ENCODE results near the gene PCBP1. TPM values are rescaled to one million over a fixed set of nuclear protein-coding genes. Genes with fewer than 3 reads are reported as not detected.

Gene PCBP1
- total and polyA plus RNA-seq, 9 of the 15 experiments (the other 6 are each of a cell fraction or from before 2014, with no cell fraction given) = 19.2 to 407 (median 78.1) TPM

DNA sequence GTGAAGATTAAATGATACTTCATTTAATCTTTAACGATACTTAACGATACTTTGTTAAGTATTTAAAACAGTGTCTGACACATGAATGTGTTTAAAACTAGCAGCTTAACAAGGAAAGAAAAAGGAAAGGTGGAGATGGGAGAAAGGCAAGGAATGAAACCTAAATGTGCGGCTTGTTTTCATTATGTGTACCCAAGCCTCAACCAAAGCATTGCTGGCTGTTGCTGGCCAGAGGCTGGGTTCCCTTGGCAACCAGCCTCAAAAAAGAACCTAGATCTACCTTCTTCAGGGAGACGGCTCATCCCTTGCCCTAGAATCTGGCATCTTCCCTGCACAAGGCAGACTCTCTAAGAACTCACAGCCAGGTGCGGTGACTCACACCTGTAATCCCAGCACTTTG, 13.8 kb upstream of the PCBP1 start:
- Histone ChIP-seq H3K79me2 (ENCODE audit: control insufficient read depth, insufficient read depth, low read length) (peaks cover 4% of the 10 kb centered on the region; the same call in 1 of the 3 replicates), H3K27ac (ENCODE audit: extremely low read depth, low read depth, low read length) (no peak overlapping the region), H3K9ac (ENCODE audit: insufficient read depth in 1 of 2, low read depth in 2 of 2, low read length in 2 of 2) (no peak overlapping the region), H4K20me1 (replicated peaks; ENCODE audit: control insufficient read depth, insufficient read depth, low read length) (no peaks in the 10 kb centered on the region), H3K9me1 (ENCODE audit: control insufficient read depth, insufficient read depth, low read length) (no peaks in the 10 kb centered on the region), H3K4me3 (no peak overlapping the region), H3K4me1 (replicated peaks in 1 of 2; ENCODE audit: control insufficient read depth in 2 of 2, insufficient read depth in 2 of 2, low read length in 2 of 2) (peaks cover 10 to 16% of the 10 kb centered on the region in 2 experiments; a peak in 4 of 5 replicates), H3K9me3 (replicated peaks; ENCODE audit: control insufficient read depth, insufficient read depth, low read depth, low read length) (no peaks in the 10 kb centered on the region), H2AFZ (ENCODE audit: low read depth, low read length) (no peak overlapping the region), H3K27me3 (ENCODE audit: control insufficient read depth in 2 of 2, insufficient read depth in 2 of 2, low read length in 2 of 2) (no peaks in the 10 kb centered on the region), H3K36me3 (ENCODE audit: control insufficient read depth, insufficient read depth, low read length) (peaks cover 39% of the 10 kb centered on the region), H3K4me2 (ENCODE audit: insufficient read depth, low read length) (no peak overlapping the region)
- POLR2A ChIA-PET = interaction anchor here (0.6 to 2.9 kb wide), 6 partner anchors 9 to 159 kb away, joined by 3 to 13 read pairs (median 6); partner anchors contain the start of gene MXD1
- intact Hi-C loops (cut with micrococcal nuclease) (loop anchor here (5.0 to 10.0 kb wide), 2 partner anchors 141 to 349 kb away; no protein-coding TSS in a partner anchor), in situ Hi-C loops (cut with MboI) (loop anchor here (10.0 kb wide), 1 partner anchor 221 kb away; the partner anchor contains the start of gene SNRPG)
- TF ChIP-seq NFATC3 (IDR thresholded peaks at IDR 0.05) (no peak), MIER1 (IDR thresholded peaks at IDR 0.05; ENCODE audit: low read depth) (no peak), RFX1 (IDR thresholded peaks at IDR 0.05) (peak; percentile 34; the same call in 1 of the 2 replicates), ELF1 (tag; IDR thresholded peaks at IDR 0.05) (no peak)
- ATAC-seq = no peak
- CTCF ChIA-PET (ENCODE audit: low intra/inter-chr PET ratio) = interaction anchor here (0.6 kb wide), 1 partner anchor 62 kb away, joined by 5 read pairs; no protein-coding TSS in a partner anchor
- no peak for FAIRE-seq
- no TSS peak for BruUV-seq (replicated peaks)
- 95% methylated on average over 5 of the region's 5 CpGs for WGBS (ENCODE audit: insufficient coverage, low coverage, missing lambda C conversion rate)
- DNase-seq (ENCODE audit: extremely low read depth in 1 of 4, low spot score in 3 of 4) = no peak

DNA sequence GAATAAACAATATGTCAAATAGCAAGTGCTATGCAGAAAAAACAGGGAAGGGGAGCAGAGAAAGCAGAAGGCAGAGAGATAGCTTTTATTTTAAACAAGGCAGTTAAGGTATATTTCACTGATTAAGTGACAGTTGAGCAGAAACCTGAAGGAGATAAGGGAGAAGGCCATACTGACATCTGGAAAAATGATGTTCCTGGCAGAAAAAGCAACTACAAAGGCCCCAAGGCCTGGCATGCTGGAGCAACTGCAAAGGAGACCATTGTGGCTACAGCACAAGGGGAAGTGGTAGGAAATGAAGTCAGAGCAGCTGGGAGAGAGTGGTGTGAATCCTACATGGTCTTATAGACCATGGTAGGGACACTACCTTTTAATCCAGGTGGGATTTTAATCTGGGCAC, 8.9 kb upstream of the PCBP1 start:
- H3K9ac ChIP-seq (ENCODE audit: insufficient read depth in 1 of 2, low read depth in 2 of 2, low read length in 2 of 2) = peak overlapping the region in 1 of 2 experiments; percentile 48; a peak in 3 of 4 replicates
- peak overlapping the region; percentile 46 for H2AFZ ChIP-seq (ENCODE audit: low read depth, low read length)
- H3K9me3 ChIP-seq (replicated peaks; ENCODE audit: control insufficient read depth, insufficient read depth, low read depth, low read length) = no peaks in the 10 kb centered on the region
- H3K9me1 ChIP-seq (ENCODE audit: control insufficient read depth, insufficient read depth, low read length) = no peaks in the 10 kb centered on the region
- POLR2A ChIA-PET = interaction anchor here (0.6 to 2.3 kb wide), 6 partner anchors 8 to 164 kb away, joined by 4 to 13 read pairs (median 6); partner anchors contain the start of genes MXD1 and PCBP1
- H4K20me1 ChIP-seq (replicated peaks; ENCODE audit: control insufficient read depth, insufficient read depth, low read length) = no peaks in the 10 kb centered on the region
- H3K36me3 ChIP-seq (ENCODE audit: control insufficient read depth, insufficient read depth, low read length) = peaks cover 68% of the 10 kb centered on the region
- H3K79me2 ChIP-seq (ENCODE audit: control insufficient read depth, insufficient read depth, low read length) = peaks cover 7% of the 10 kb centered on the region; the same call in 1 of the 3 replicates
- FAIRE-seq = peak; percentile 60
- peak overlapping the region; percentile 70 for H3K27ac ChIP-seq (ENCODE audit: extremely low read depth, low read depth, low read length)
- DNase-seq (ENCODE audit: extremely low read depth in 1 of 4, low spot score in 3 of 4) = peak in 3 of 4 experiments; percentile 15 to 69 (median 41)
- peak overlapping the region; percentile 30; the same call in 1 of the 2 replicates for H3K4me2 ChIP-seq (ENCODE audit: insufficient read depth, low read length)
- in situ Hi-C loops (cut with MboI) (loop anchor here (10.0 kb wide), 1 partner anchor 216 kb away; the partner anchor contains the start of gene SNRPG), intact Hi-C loops (cut with micrococcal nuclease) (loop anchor here (10.0 kb wide), 1 partner anchor 354 kb away; no protein-coding TSS in a partner anchor)
- BruUV-seq (replicated peaks) = no TSS peak
- H3K4me1 ChIP-seq (replicated peaks in 1 of 2; ENCODE audit: control insufficient read depth in 2 of 2, insufficient read depth in 2 of 2, low read length in 2 of 2) = peaks cover 16 to 24% of the 10 kb centered on the region in 2 experiments; a peak in 4 of 5 replicates
- CTCF ChIA-PET (ENCODE audit: low intra/inter-chr PET ratio) = no interaction called here
- no peak overlapping the region for H3K4me3 ChIP-seq
- ATAC-seq = peak; percentile 73
- no peaks in the 10 kb centered on the region for H3K27me3 ChIP-seq (ENCODE audit: control insufficient read depth in 2 of 2, insufficient read depth in 2 of 2, low read length in 2 of 2)
- TF ChIP-seq, protein P1, sequence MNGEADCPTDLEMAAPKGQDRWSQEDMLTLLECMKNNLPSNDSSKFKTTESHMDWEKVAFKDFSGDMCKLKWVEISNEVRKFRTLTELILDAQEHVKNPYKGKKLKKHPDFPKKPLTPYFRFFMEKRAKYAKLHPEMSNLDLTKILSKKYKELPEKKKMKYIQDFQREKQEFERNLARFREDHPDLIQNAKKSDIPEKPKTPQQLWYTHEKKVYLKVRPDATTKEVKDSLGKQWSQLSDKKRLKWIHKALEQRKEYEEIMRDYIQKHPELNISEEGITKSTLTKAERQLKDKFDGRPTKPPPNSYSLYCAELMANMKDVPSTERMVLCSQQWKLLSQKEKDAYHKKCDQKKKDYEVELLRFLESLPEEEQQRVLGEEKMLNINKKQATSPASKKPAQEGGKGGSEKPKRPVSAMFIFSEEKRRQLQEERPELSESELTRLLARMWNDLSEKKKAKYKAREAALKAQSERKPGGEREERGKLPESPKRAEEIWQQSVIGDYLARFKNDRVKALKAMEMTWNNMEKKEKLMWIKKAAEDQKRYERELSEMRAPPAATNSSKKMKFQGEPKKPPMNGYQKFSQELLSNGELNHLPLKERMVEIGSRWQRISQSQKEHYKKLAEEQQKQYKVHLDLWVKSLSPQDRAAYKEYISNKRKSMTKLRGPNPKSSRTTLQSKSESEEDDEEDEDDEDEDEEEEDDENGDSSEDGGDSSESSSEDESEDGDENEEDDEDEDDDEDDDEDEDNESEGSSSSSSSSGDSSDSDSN (IDR thresholded peaks at IDR 0.05; ENCODE audit: borderline replicate concordance in 1 of 2, low read depth in 2 of 2, low read length in 2 of 2) = no peak
- TF ChIP-seq, protein P2, sequence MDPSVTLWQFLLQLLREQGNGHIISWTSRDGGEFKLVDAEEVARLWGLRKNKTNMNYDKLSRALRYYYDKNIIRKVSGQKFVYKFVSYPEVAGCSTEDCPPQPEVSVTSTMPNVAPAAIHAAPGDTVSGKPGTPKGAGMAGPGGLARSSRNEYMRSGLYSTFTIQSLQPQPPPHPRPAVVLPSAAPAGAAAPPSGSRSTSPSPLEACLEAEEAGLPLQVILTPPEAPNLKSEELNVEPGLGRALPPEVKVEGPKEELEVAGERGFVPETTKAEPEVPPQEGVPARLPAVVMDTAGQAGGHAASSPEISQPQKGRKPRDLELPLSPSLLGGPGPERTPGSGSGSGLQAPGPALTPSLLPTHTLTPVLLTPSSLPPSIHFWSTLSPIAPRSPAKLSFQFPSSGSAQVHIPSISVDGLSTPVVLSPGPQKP (CRISPR knock-in tag; IDR thresholded peaks at IDR 0.05) = no peak
- TF ChIP-seq TEAD4 (IDR thresholded peaks at IDR 0.05; ENCODE audit: low read length) = peak; percentile 86
- no peak for TF ChIP-seq TEAD4 (CRISPR knock-in tag; IDR thresholded peaks at IDR 0.05; ENCODE audit: borderline replicate concordance)
- TF ChIP-seq SMARCC2 (IDR thresholded peaks at IDR 0.05; ENCODE audit: low read depth) = no peak
- TF ChIP-seq LEF1 (IDR thresholded peaks at IDR 0.05) = peak; percentile 56; the same call in 1 of the 2 replicates
- TF ChIP-seq CBFA2T3 (IDR thresholded peaks at IDR 0.05) = peak; percentile 92

Measured in K562 (cell line).